ENCODE data around the gene MIAT.

- TF ChIP-seq, protein P1, sequence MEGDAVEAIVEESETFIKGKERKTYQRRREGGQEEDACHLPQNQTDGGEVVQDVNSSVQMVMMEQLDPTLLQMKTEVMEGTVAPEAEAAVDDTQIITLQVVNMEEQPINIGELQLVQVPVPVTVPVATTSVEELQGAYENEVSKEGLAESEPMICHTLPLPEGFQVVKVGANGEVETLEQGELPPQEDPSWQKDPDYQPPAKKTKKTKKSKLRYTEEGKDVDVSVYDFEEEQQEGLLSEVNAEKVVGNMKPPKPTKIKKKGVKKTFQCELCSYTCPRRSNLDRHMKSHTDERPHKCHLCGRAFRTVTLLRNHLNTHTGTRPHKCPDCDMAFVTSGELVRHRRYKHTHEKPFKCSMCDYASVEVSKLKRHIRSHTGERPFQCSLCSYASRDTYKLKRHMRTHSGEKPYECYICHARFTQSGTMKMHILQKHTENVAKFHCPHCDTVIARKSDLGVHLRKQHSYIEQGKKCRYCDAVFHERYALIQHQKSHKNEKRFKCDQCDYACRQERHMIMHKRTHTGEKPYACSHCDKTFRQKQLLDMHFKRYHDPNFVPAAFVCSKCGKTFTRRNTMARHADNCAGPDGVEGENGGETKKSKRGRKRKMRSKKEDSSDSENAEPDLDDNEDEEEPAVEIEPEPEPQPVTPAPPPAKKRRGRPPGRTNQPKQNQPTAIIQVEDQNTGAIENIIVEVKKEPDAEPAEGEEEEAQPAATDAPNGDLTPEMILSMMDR (conservative IDR thresholded peaks at IDR 0.05; ENCODE audit: low read length) = no peak
- TF ChIP-seq EZH2phosphoT487 (IDR thresholded peaks at IDR 0.05; ENCODE audit: borderline replicate concordance) = no peak
Measured at GRCh38 chr22:26711205-26711963, 54.0 kb downstream of the MIAT start.

Measured in Loucy (cell line).